Measurements from ENCODE around the gene COX14. TPM values are rescaled to one million over a fixed set of nuclear protein-coding genes. Genes with fewer than 3 reads are reported as not detected.

Gene COX14
- total RNA-seq, 4 donors from 2014 or later = 32.1 to 68.7 (median 53.5) TPM

DNA sequence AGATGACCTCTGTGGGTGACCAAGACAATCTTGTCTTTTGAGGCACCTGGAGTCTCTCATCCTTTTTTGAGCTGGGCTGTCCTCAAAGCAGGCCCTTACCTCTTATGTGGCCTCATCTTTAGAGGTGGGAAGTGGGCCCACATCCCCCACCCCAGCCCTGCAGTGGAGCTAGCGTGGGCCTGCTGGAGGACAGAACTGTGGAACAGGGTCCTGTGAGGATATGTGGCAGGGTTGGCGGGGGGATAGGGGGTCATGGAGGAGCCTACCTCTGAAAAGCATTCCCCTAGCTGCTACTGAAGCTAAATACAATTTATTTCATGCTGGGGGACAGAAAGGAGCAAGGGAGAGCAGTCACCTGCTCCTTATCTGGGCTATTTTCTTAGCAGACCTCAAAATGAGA, 8.7 kb upstream of the COX14 start:
- 100% methylated on average over 1 of the region's 2 CpGs; no CpG with 5 or more reads in 1 of the 2 donors for WGBS, 2 donors
- no peak overlapping the region for H3K4me3 ChIP-seq
- intact Hi-C loops (cut with DNase I) = no loop called here

DNA sequence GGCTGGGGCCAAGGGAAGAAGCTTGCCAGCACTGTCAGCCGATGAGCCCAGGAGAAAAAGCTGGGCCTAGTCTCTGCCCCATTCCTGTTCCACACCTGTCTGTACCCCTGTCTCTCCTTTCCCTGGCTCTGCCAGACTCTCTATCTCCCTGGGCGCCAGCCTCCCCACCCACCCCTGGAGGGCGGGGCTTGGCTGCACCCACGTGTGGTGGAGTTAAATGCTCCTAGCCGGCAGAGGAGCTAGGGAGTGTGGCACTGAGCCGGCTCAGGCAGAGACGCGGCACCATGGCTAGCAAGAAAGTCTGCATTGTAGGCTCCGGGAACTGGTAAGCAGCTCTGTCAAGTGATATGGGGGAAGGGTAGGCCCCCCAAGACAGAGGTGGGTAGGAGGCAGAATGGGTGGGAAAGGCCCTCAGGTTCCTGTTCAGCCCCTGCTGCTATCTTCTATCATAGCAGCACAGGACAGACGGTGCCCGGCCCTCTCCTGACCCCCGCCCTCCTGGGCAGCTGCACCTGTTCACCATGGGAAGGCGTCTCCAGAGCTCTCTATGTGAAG, 8.2 kb upstream of the COX14 start, which contains the start of gene GPD1:
TSS of gene GPD1 (plus strand) at position 242 of the 555 bp plus-strand sequence. CDS start at position 285, 43 bp downstream.
- Histone ChIP-seq H3K36me3 (peaks cover 4 to 29% (median 7%) of the 10 kb centered on the region in 3 donors), H3K27me3 (no peaks in the 10 kb centered on the region), H3K4me1 (peaks cover 17 to 36% (median 20%) of the 10 kb centered on the region in 3 donors), H3K4me3 (no peak within 1 kb of the TSS), H3K9me3 (no peaks in the 10 kb centered on the region), H3K27ac (peak within 1 kb of the TSS in 3 of 4 donors; percentile 5 to 26 (median 24))
- intact Hi-C loops (cut with DNase I) = no loop called here
- no peak for DNase-seq
- TF ChIP-seq, protein P1, sequence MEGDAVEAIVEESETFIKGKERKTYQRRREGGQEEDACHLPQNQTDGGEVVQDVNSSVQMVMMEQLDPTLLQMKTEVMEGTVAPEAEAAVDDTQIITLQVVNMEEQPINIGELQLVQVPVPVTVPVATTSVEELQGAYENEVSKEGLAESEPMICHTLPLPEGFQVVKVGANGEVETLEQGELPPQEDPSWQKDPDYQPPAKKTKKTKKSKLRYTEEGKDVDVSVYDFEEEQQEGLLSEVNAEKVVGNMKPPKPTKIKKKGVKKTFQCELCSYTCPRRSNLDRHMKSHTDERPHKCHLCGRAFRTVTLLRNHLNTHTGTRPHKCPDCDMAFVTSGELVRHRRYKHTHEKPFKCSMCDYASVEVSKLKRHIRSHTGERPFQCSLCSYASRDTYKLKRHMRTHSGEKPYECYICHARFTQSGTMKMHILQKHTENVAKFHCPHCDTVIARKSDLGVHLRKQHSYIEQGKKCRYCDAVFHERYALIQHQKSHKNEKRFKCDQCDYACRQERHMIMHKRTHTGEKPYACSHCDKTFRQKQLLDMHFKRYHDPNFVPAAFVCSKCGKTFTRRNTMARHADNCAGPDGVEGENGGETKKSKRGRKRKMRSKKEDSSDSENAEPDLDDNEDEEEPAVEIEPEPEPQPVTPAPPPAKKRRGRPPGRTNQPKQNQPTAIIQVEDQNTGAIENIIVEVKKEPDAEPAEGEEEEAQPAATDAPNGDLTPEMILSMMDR (IDR thresholded peaks at IDR 0.05) = no peak
- TF ChIP-seq POLR2A (IDR thresholded peaks at IDR 0.05) = no peak
- WGBS, 2 donors = 2 to 36% methylated on average over 5 to 8 of the region's 13 CpGs

More for the DNA sequence above, 8.7 kb upstream of the COX14 start:
- DNase-seq = no peak
- H3K27ac ChIP-seq = peak overlapping the region in 3 of 4 donors; percentile 5 to 26 (median 24)
- no peaks in the 10 kb centered on the region for H3K9me3 ChIP-seq
- peaks cover 9 to 34% (median 12%) of the 10 kb centered on the region in 3 donors for H3K36me3 ChIP-seq
- TF ChIP-seq, protein P1 (IDR thresholded peaks at IDR 0.05) = no peak
- H3K27me3 ChIP-seq = no peaks in the 10 kb centered on the region
- peaks cover 17 to 36% (median 20%) of the 10 kb centered on the region in 3 donors for H3K4me1 ChIP-seq

DNA sequence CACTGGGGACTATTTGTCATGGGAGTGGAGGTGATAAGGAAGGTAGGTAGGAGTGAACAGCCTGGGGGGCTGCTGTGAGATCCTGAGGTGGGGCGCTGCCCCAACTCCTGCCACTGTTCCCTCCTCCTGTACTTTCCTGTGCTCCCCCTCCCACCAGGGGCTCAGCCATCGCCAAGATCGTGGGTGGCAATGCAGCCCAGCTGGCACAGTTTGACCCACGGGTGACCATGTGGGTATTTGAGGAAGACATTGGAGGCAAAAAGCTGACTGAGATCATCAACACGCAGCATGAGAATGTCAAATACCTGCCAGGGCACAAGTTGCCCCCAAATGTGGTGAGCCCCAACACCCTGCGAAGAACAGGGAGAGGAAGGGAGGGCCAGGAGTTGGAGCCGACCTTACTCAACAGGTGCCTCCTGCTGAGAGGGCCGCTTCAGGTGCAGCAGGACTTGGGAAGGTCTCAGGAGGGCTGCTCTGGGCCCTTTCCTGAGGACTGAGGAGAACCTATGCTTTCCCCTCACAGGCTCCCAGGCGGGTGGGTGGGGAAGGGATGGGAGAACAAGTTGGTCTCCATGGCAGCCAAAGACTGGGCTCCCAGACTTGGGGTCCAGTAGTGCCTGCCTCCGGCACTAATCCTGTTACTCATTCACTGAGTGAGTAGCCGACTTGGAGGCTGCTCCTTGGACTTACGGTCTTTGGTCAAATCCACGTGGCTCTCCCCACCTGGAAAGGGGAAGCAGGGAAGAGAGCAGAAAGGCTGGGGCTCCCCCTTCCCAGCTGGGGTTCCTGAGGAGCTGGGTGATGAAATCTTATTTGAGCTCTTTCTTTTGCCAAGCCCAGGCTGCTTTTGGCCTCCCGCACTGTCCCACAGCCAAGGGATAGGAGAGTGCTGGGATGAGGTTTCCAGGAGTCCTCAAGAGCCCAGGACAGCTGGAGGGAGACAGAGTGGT, 7.3 kb upstream of the COX14 start:
- Histone ChIP-seq H3K9me3 (no peaks in the 10 kb centered on the region), H3K36me3 (peaks cover 0 to 20% (median 0%) of the 10 kb centered on the region in 3 donors), H3K4me3 (no peak overlapping the region), H3K27me3 (no peaks in the 10 kb centered on the region), H3K4me1 (peaks cover 15 to 34% (median 18%) of the 10 kb centered on the region in 3 donors), H3K27ac (no peak overlapping the region)
- DNase-seq = no peak
- intact Hi-C loops (cut with DNase I) = no loop called here
- 65 to 86% methylated on average over 5 to 8 of the region's 14 CpGs for WGBS, 2 donors
- TF ChIP-seq POLR2A (IDR thresholded peaks at IDR 0.05) = no peak
- TF ChIP-seq, protein P1 (IDR thresholded peaks at IDR 0.05) = no peak

DNA sequence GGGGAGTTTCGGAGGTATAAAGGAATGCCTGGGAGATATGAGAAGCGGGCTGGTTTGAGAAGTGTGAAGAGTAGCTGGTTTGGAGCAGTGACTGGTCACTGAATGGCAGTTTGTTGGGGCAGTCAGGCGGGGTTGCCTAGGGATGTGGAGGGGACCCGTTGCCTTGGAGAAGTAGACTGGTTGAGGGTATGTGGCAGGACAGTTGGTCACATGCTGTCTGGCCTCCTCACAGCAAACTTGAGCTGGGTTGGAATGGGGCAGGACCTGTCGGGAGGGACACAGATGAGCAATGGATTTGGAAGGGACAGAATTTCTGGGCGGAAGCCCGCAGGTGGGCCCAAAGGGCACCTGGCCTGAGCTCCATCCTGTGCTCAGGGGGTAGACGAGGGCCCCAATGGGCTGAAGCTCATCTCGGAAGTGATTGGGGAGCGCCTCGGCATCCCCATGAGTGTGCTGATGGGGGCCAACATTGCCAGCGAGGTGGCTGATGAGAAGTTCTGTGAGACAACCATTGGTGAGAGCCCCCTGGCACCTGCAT, 6.1 kb upstream of the COX14 start:
- Histone ChIP-seq H3K9me3 (no peaks in the 10 kb centered on the region), H3K36me3 (peaks cover 0 to 9% (median 0%) of the 10 kb centered on the region in 3 donors), H3K4me1 (peaks cover 27 to 44% (median 28%) of the 10 kb centered on the region in 3 donors), H3K4me3 (no peak overlapping the region), H3K27ac (no peak overlapping the region), H3K27me3 (no peaks in the 10 kb centered on the region)
- no peak for DNase-seq
- whole genome bisulfite sequencing, 2 donors = 90 to 95% methylated on average over 9 to 11 of the region's 12 CpGs
- TF ChIP-seq, protein P1 (IDR thresholded peaks at IDR 0.05) = no peak
- TF ChIP-seq POLR2A (IDR thresholded peaks at IDR 0.05) = no peak
- intact Hi-C loops (cut with DNase I) = no loop called here
